H1 (cell line): ENCODE data around the gene CRYM. TPM values are rescaled to one million over a fixed set of nuclear protein-coding genes. Genes with fewer than 3 reads are reported as not detected.
"Not testable (repeated sequence)": the region's sequence is repeated elsewhere in the genome, so short reads cannot be mapped to it uniquely, and the experiment has no call there.

Source experiments
- CTCF ChIA-PET: fragments of 300-600 bp; sonication (Branson Sonifier 250); formaldehyde crosslinking; loops from one replicate; lab custom pipeline; 2021; ENCODE audit not compliant: partially characterized antibody; lab: Charles Lee
- POLR2A ChIA-PET: fragments of 300-600 bp; sonication (Branson Sonifier 250); formaldehyde crosslinking; loops from one replicate; lab custom pipeline; 2021; ENCODE audit warnings: inconsistent platforms; ENCODE audit not compliant: partially characterized antibody; lab: Charles Lee
- DNase-seq, 2 experiments: peaks; one replicate each; pipeline versions ENCODE4 v3.0.0 to v3.0.0-alpha.2; 2010 to 2022; ENCODE audit warnings: low spot score in 2 of 2, low read depth in 1 of 2, mixed read lengths in 1 of 2
- FAIRE-seq: peaks from 2 replicates; lab custom pipeline; 2011; peaks lifted over from hg19 to GRCh38; lab: Jason Lieb, UNC
- H2AFZ ChIP-seq: 2 replicates; pipeline ENCODE4 v1.8.1; 2012; ENCODE audit warnings: low read length, inconsistent platforms
- H2AK5ac ChIP-seq: 2 replicates; pipeline ENCODE4 v1.6.1; 2013; ENCODE audit warnings: low read depth, low read length
- H2BK120ac ChIP-seq: replicated peaks from 2 replicates; pipeline ENCODE3; 2013; ENCODE audit warnings: low read depth, low read length, inconsistent platforms
- H2BK12ac ChIP-seq: 2 replicates; pipeline ENCODE4 v1.6.1; 2013; ENCODE audit warnings: low read depth, low read length
- H2BK15ac ChIP-seq: 2 replicates; pipeline ENCODE4 v1.6.1; 2013; ENCODE audit warnings: low read length
- H2BK20ac ChIP-seq: 2 replicates; pipeline ENCODE4 v1.6.1; 2013; ENCODE audit warnings: low read length
- H2BK5ac ChIP-seq: 2 replicates; pipeline ENCODE4 v1.6.1; 2013; ENCODE audit warnings: low read depth, low read length
- H3K14ac ChIP-seq: 2 replicates; pipeline ENCODE4 v1.6.1; 2013; ENCODE audit warnings: inconsistent platforms; ENCODE audit not compliant: insufficient read length
- H3K18ac ChIP-seq: 2 replicates; pipeline ENCODE4 v1.6.1; 2013; ENCODE audit warnings: low read length; ENCODE audit errors: extremely low read depth
- H3K23ac ChIP-seq: 2 replicates; pipeline ENCODE4 v1.6.1; 2013; ENCODE audit warnings: inconsistent platforms; ENCODE audit not compliant: insufficient read length
- H3K23me2 ChIP-seq: 2 replicates; pipeline ENCODE4 v1.6.1; 2013; ENCODE audit warnings: low read depth, low read length
- H3K27ac ChIP-seq: 2 replicates; pipeline ENCODE4 v1.6.1; 2011; ENCODE audit warnings: low read depth, low read length, inconsistent platforms
- H3K27me3 ChIP-seq, 4 experiments: replicated peaks in 1 of 4; 1 replicate in 1 of 4; 2 replicates in 3 of 4; pipeline versions ENCODE4 v1.6.1 to v1.8.1; 2011 to 2013; ENCODE audit warnings: low read length in 3 of 4, mild to moderate bottlenecking in 3 of 4, inconsistent platforms in 2 of 4, mixed read lengths in 2 of 4, moderate library complexity in 1 of 4; ENCODE audit not compliant: control insufficient read depth in 3 of 4, insufficient read depth in 3 of 4; ENCODE audit errors: extremely low read depth in 1 of 4
- H3K36me3 ChIP-seq, 4 experiments: 2 replicates each; pipeline versions ENCODE4 v1.6.1 to v1.8.1; 2011 to 2013; ENCODE audit warnings: mild to moderate bottlenecking in 4 of 4, low read length in 3 of 4, moderate library complexity in 2 of 4, control low read depth in 1 of 4, inconsistent platforms in 1 of 4; ENCODE audit not compliant: insufficient read depth in 4 of 4, control insufficient read depth in 2 of 4
- H3K4ac ChIP-seq: replicated peaks from 2 replicates; pipeline ENCODE3; 2013; ENCODE audit warnings: low read length, low read depth, mixed read lengths, inconsistent platforms; ENCODE audit not compliant: insufficient read length
- H3K4me1 ChIP-seq, 4 experiments: replicated peaks in 1 of 4; 1 replicate in 1 of 4; 2 replicates in 3 of 4; pipeline versions ENCODE4 v1.6.1 to v1.8.1; 2011 to 2013; ENCODE audit warnings: low read length in 3 of 4, inconsistent platforms in 2 of 4, mixed read lengths in 1 of 4; ENCODE audit not compliant: insufficient read depth in 4 of 4, control insufficient read depth in 3 of 4
- H3K4me2 ChIP-seq, 2 experiments: 2 replicates each; pipeline versions ENCODE4 v1.6.1 to v1.8.1; 2011 to 2013; ENCODE audit warnings: low read depth in 2 of 2, low read length in 2 of 2, control low read depth in 1 of 2, inconsistent platforms in 1 of 2, mild to moderate bottlenecking in 1 of 2; ENCODE audit not compliant: insufficient read depth in 1 of 2
- H3K4me3 ChIP-seq, 4 experiments: fragments of 200-600, 300-600 bp in 1 of 4; sonication (generic), shearing (Covaris generic), sonication (Bioruptor Twin) in 1 of 4; 2 replicates each; pipeline versions ENCODE4 v1.5.1 to v1.8.1; 2011 to 2016; ENCODE audit warnings: low read length in 4 of 4, low read depth in 3 of 4, control low read depth in 2 of 4, inconsistent platforms in 2 of 4, mild to moderate bottlenecking in 2 of 4, mixed read lengths in 1 of 4, moderate library complexity in 1 of 4; ENCODE audit not compliant: insufficient read depth in 2 of 4; ENCODE audit errors: extremely low read depth in 1 of 4
- H3K56ac ChIP-seq: replicated peaks from 2 replicates; pipeline ENCODE3; 2013; ENCODE audit warnings: low read depth, mild to moderate bottlenecking, mixed read lengths, low read length, inconsistent platforms; ENCODE audit not compliant: insufficient read length
- H3K79me1 ChIP-seq: 2 replicates; pipeline ENCODE4 v1.6.1; 2013; ENCODE audit warnings: low read depth, low read length, control low read depth
- H3K79me2 ChIP-seq, 2 experiments: 2 replicates each; pipeline versions ENCODE4 v1.6.1 to v1.8.1; 2012 to 2013; ENCODE audit warnings: low read length in 2 of 2, mild to moderate bottlenecking in 2 of 2, inconsistent platforms in 1 of 2; ENCODE audit not compliant: insufficient read depth in 2 of 2, control insufficient read depth in 1 of 2
- H3K9ac ChIP-seq, 4 experiments: replicated peaks in 1 of 4; 1 replicate in 1 of 4; 2 replicates in 3 of 4; pipeline versions ENCODE4 v1.6.1 to v1.8.1; 2011 to 2013; ENCODE audit warnings: low read depth in 3 of 4, low read length in 3 of 4, control low read depth in 2 of 4, mild to moderate bottlenecking in 2 of 4, moderate library complexity in 2 of 4, inconsistent platforms in 1 of 4; ENCODE audit errors: extremely low read depth in 1 of 4
- H3K9me3 ChIP-seq, 2 experiments: 2 replicates each; pipeline versions ENCODE4 v1.6.1 to v1.8.1; 2012 to 2013; ENCODE audit warnings: mild to moderate bottlenecking in 2 of 2, moderate library complexity in 2 of 2, control low read depth in 1 of 2, inconsistent platforms in 1 of 2, low read depth in 1 of 2, low read length in 1 of 2, mixed read lengths in 1 of 2; ENCODE audit not compliant: insufficient read depth in 2 of 2
- H4K20me1 ChIP-seq, 2 experiments: replicated peaks in 1 of 2; 2 replicates each; pipeline versions ENCODE3 to v1.8.1; 2011 to 2013; ENCODE audit warnings: inconsistent platforms in 2 of 2, low read length in 2 of 2, mild to moderate bottlenecking in 1 of 2; ENCODE audit not compliant: insufficient read depth in 2 of 2, control insufficient read depth in 1 of 2
- H4K5ac ChIP-seq: 2 replicates; pipeline ENCODE4 v1.6.1; 2013; ENCODE audit warnings: low read length, low read depth, mixed read lengths, inconsistent platforms; ENCODE audit not compliant: insufficient read length
- H4K8ac ChIP-seq: 2 replicates; pipeline ENCODE4 v1.8.0; 2013; ENCODE audit warnings: mild to moderate bottlenecking, moderate library complexity, low read length, inconsistent platforms; ENCODE audit not compliant: insufficient read depth; ENCODE audit errors: extremely low read depth
- H4K91ac ChIP-seq: replicated peaks from 2 replicates; pipeline ENCODE3; 2013; ENCODE audit warnings: low read length, mixed read lengths, inconsistent platforms; ENCODE audit not compliant: insufficient read length
- WGBS, 2 experiments: shearing (Covaris generic) in 1 of 2; methylation state at CpG; one replicate each; pipeline versions ENCODE4 v1.1.6 to v1.1.7; 2013 to 2015; ENCODE audit warnings: low lambda C conversion rate in 2 of 2, mixed read lengths in 2 of 2, inconsistent platforms in 1 of 2, low coverage in 1 of 2, missing lambda C conversion rate in 1 of 2; ENCODE audit not compliant: insufficient replicate concordance in 2 of 2, insufficient coverage in 1 of 2, insufficient read length in 1 of 2; ENCODE audit errors: extremely low coverage in 1 of 2, missing lambda C conversion rate in 1 of 2; 5-methylcytosine and 5-hydroxymethylcytosine counted together
- polyA plus RNA-seq, 7 experiments: library from polyadenylated mRNA; depleted of rRNA in 3 of 7; stranded (reverse) in 5 of 7; unstranded in 2 of 7; fragments of >200 nt in 5 of 7; fragments of 200-250 nt in 2 of 7; gene quantifications; 1 replicate in 5 of 7; 2 replicates in 1 of 7; 4 replicates in 1 of 7; pipeline versions ENCODE4 v1.2.1 to v1.2.3, GENCODE V29; 2011 to 2013; ENCODE audit warnings: missing spikeins in 2 of 7, mixed read lengths in 2 of 7
- total RNA-seq: library from RNA; stranded (reverse); fragmentation: NEBNext Ultra II Directional; extraction: Animal tissue kit (Norgen Biotek cat#: 25700); gene quantifications from 2 replicates; pipeline ENCODE4 v1.2.1, GENCODE V29; 2021

CRYM gene
- total and polyA plus RNA-seq, 2 of the 8 experiments (the other 6 are each of a cell fraction or from before 2014, with no cell fraction given): 12.9 to 40.4 TPM

- H2AK5ac ChIP-seq, H2BK5ac ChIP-seq, H3K56ac ChIP-seq, DNase-seq, H3K23ac ChIP-seq, H3K23me2 ChIP-seq, FAIRE-seq, H3K18ac ChIP-seq, H2BK120ac ChIP-seq, H3K4ac ChIP-seq, H3K4me2 ChIP-seq, H3K36me3 ChIP-seq, H2BK12ac ChIP-seq, H4K20me1 ChIP-seq, H3K79me2 ChIP-seq, H3K4me1 ChIP-seq, H3K9ac ChIP-seq, H3K14ac ChIP-seq, H4K5ac ChIP-seq, H3K27ac ChIP-seq, H3K4me3 ChIP-seq, H4K91ac ChIP-seq, H3K27me3 ChIP-seq, POLR2A ChIA-PET, H4K8ac ChIP-seq, H2AFZ ChIP-seq, H2BK15ac ChIP-seq, H3K9me3 ChIP-seq, H2BK20ac ChIP-seq, H3K79me1 ChIP-seq: not testable (repeated sequence)
- CTCF ChIA-PET: interaction anchor here (1.3 to 2.0 kb wide), 2 partner anchors 13 to 101 kb away, joined by 5 read pairs; no protein-coding TSS in a partner anchor
- WGBS, 2 experiments: 95% methylated on average over 3 of the region's 3 CpGs; no CpG with 5 or more reads in 1 of the 2 experiments
Observed at GRCh38 chr16:21289789-21290188, 11.7 kb upstream of the CRYM start.
